ENCODE results near the gene MAGOH.

Gene MAGOH

GRCh38 chr1:53183095-53183990 is 55.0 kb downstream of the MAGOH start:
- TF ChIP-seq CTCF (IDR thresholded peaks at IDR 0.05; ENCODE audit: low read depth, low read length) = no peak
- no peak overlapping the region for H3K4me3 ChIP-seq (ENCODE audit: low read depth, low read length)

DNA sequence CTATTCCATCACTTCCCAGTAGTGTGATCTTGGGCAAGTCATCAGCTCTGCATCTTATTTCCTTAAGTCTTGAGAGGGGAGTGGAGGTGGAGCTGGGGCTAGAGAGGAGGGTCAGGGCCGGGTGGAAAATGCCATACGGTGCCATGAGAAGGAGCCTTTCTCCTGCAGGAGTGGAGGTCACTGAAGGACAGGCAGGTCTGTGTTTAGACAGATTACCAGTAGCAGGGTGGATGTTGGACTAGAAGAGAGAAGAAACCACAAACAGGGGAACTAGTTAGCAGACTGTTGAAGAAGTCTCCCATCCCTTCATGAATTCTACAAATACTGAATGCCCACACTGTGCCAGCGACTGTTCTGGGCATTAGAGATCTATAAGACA is 55.6 kb downstream of the MAGOH start:
- no peak overlapping the region for H3K4me3 ChIP-seq (ENCODE audit: low read depth, low read length)
- no peak for TF ChIP-seq CTCF (IDR thresholded peaks at IDR 0.05; ENCODE audit: low read depth, low read length)

DNA sequence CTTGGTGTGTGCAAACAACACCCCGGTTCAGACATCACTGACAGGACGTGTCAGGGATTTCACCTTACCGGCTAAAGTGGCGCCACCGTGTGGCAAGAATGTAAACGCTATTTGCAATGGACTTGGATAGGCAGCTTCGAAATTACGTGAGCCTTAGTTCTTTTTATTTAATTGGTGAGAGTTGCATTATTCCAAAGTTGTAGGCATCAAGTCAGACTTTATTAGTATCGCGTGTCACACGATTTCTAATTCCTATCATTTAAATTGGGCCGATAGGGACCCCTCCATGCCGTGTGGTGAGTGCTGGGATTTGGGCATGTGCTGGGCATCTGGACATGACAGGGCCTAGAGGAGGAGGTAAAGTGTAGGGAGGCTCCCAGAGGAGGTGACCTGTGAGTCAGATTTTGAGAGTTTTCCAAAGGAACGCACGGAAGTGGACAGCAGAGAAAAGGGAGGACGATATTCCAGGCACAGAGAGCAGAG is 56.2 kb downstream of the MAGOH start:
- peak; percentile 53 for TF ChIP-seq CTCF (IDR thresholded peaks at IDR 0.05; ENCODE audit: low read depth, low read length)
- no peak overlapping the region for H3K4me3 ChIP-seq (ENCODE audit: low read depth, low read length)

- TF ChIP-seq CTCF (IDR thresholded peaks at IDR 0.05; ENCODE audit: low read depth, low read length) = no peak
Measured at GRCh38 chr1:53180951-53181350, 57.4 kb downstream of the MAGOH start.

GRCh38 chr1:53180226-53180625 is 58.1 kb downstream of the MAGOH start:
- no peak overlapping the region for H3K4me3 ChIP-seq (ENCODE audit: low read depth, low read length)
- TF ChIP-seq CTCF (IDR thresholded peaks at IDR 0.05; ENCODE audit: low read depth, low read length) = no peak

More at GRCh38 chr1:53180951-53181350, 57.4 kb downstream of the MAGOH start:
- H3K4me3 ChIP-seq (ENCODE audit: low read depth, low read length) = no peak overlapping the region

Data from WI38 (cell line).